IPS-NIHi7 (cell line): ENCODE data around the gene HPS1.

ENCODE experiments used
- DNase-seq: peaks from one replicate; pipeline ENCODE4 v3.0.0; 2012; ENCODE audit warnings: mixed read lengths; ENCODE audit errors: extremely low spot score

The HPS1 gene

DNA sequence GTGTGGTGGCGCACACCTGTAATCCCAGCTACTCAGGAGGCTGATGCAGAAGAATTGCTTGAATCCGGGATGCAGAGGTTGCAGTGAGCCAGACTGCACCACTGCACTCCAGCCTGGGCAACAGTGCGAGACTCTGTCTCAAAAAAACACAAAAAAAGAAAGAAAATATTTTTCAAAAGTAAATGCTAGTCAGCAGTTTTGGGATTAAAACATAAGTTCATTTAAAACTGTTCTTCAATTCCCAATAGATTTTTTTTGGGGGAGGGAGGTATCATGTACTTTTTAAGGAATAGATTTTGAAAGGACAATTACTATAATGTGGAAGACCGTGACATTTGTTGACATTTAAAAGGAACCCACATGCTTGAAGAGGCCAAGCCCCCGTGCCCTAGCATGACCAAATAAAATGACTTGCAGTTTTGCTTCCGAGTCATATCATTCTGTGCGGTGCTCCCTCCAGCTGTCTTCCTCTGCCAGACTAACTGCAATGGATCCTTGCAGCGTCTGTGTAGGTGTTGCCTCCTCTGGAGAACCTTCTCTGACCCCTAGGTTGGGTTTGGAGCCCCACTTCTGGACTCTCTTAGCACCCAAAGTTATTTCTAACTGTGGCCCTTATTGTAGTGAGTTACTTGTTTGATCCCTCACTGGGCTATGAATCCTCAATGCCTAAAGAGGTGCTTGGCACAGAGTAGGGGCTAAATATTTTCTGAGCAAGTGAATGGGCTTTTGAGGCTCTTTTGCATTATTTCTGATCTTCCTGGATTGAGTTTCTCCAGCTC is 17.4 kb upstream of the HPS1 start:
- no peak for DNase-seq

DNA sequence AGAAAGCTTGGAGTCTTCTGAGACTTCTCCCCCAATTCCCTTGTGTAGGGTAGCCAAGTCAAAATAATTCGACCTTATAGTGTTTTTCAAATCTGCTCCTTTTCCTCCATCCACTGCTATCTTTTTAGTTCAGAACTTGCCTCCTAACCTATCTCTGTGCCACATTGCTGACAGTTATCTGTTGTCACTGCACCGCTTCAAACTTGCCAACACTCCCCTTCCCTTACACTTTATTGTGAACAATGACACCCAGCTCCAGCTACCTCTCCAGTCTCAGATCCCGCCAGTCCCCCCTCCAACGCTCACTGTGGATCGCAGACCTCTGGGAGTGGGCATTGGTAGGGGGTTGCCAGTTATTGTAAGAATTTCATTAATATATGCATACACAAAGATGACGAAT is 16.3 kb upstream of the HPS1 start:
- no peak for DNase-seq

- no peak for DNase-seq
Measured at GRCh38 chr10:98461500-98461842, 14.7 kb upstream of the HPS1 start.

- no peak for DNase-seq
Measured at GRCh38 chr10:98460837-98461499, 14.2 kb upstream of the HPS1 start.

DNA sequence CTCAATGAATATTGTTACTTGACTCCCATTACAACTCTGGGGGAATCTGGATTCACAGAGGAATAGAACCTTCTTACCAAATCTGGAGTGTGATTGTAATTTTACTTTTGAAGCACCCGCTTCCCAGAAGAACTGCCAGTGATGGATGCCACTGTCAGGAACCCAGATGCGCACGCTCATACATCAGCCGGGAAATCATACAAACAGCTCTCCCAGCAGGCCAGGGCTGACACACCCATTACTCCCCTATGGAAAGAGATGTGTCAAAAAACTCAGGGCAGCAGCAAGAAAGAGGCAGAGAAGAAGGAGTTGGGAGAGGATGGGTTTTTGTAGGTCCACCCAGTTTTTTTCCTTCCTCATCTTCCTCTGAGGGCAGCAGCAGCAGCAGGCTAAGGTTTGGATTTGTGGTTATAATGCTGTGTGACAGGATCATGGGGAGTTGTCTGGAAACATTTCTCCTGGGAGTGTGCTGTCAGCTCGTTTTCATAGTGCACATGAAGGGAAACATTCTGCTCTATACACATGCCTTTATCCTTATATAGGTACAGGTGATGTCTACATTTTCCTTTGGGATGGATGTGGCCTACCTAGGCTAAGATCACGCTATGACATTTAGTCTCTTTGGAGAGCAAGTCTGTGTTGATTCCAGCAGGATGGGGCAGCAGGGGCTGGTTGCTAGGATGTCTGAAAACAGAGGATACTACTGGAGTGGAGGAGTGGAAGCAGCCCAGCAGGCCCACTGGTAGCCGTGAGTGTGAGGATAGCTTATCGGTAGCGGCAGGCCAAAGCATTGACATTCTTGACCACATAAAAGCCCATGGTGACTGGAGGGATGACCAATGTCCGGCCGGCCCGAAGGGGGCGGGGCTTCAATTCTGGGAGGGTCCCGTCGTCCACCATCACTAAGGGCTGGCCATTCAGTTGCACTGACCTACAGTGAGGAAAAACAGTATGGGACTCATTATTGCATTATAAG is 12.4 kb upstream of the HPS1 start:
- DNase-seq, result no peak

DNA sequence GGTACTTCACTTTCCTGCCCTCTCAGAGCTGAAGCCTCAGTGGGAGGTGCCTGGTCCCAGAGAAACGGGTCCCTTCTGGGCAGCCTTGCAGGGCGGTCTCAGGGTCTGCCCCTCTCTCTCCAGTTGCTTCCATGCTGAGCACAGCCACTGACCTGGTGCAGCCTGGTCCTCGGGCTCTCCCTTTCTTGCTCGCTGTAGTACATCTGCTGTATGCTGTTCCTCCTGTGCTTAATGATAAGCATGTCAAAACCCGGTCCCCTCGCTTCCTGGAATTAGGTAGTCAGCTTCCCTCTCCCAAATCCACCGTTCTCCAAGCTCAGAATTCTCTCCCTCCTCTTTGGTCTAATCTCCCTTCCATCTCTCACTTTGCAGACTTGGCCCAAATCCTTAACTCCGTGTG is 11.0 kb upstream of the HPS1 start:
- DNase-seq, result no peak

- no peak for DNase-seq
Measured at GRCh38 chr10:98456686-98457482, 10.1 kb upstream of the HPS1 start.

DNA sequence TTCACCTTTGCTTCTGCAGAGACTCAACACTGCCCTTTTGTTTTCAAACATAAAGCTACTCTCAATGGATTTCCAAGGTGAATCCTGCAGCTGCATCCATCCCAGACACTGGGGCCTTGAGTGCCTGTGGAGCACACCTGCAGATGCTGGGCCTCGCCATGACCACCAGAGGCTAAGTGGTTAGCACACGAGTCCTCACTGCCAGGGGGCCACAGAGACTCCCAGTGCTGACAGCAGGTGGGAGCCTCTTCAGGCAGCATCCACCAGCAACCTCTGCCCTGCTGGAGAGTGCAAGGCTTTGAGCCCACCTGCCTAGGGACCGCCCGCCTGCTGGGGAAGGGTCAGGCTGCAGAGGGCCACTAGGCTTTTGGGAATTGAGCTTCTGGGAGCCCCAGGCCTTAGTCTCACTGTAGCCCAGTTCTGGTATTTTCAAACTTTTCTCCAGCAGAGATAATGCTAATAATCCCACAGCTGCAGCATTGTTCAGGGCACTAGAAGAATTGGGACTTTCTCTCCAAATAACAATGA is 9.4 kb upstream of the HPS1 start:
- DNase-seq, result no peak

DNA sequence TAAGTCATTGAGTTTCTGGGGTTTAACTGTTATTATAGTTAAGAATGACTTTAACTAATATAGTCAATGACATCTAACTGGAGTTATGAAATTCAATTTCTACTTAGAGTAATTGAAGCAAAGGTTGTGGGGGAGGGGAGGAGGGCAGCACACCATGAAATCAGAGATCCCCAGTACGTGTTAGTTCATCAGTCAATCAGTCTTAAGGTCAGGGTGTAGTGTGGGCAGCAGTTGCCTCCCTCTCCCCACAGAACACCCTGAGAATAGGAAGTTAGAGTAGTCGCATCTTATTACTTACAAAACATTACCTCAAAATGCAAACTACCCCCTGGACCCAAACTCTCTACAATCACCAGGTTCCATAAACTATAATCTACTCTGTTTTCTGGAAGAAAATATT is 7.0 kb upstream of the HPS1 start:
- DNase-seq, result no peak

DNA sequence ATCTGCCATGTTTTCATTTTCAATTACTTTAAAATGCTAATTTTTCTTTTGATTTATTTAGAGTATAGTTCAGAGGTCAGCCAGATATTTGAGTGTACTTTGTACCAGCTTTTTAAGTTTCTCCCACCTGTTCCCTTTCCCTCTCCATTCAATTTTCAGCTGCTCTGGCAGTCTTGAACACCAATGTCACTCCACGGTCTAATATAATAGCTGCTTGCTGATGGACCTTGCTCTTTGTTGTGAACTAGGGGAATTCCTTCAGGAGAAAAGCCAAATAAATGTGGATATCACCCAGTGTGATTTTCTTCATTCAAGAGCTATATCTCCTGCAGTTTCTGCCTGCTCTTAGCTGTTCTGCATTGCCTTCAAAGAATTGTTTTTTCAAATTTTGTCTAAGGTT is 3.9 kb upstream of the HPS1 start:
- DNase-seq, result no peak

- DNase-seq, result no peak
Measured at GRCh38 chr10:98449287-98449686, 2.6 kb upstream of the HPS1 start.

- peak; percentile 50 for DNase-seq
Measured at GRCh38 chr10:98446151-98446660, 529 bp downstream of the HPS1 start.

DNA sequence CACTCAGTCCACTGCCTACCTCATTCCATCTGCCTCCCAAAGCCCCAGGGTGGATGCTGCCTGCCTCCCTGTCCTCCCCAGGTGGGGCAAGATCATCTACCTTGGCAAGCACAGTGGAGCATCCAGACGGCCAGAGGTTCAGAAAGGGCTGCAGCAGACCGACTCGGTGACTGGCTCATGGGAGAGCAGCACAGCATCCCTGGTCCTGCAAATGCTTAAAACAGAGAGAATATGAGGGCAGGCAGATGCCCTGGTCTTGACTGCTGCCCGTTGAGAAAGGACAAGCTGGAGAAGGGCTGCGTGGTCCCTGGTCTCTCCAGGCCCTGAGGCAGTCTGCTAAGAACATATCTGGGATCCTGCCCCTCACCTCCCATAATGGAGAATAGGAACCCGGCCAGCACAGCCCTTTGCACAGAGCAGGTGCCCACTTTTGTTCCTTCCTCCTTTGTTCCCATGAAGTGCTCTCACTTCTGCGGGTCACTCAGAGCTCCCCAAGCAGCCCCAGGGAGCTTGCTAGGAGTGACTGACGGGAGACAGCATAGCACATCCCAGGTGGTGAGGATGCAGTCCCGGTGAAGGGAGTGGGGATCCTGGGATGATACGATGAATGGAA is 1.4 kb downstream of the HPS1 start:
- no peak for DNase-seq

GRCh38 chr10:98444314-98445006 is 2.3 kb downstream of the HPS1 start:
- no peak for DNase-seq

GRCh38 chr10:98438715-98439114 is 8.0 kb downstream of the HPS1 start:
- DNase-seq, result no peak

GRCh38 chr10:98436704-98437103 is 10.0 kb downstream of the HPS1 start:
- DNase-seq, result no peak

DNA sequence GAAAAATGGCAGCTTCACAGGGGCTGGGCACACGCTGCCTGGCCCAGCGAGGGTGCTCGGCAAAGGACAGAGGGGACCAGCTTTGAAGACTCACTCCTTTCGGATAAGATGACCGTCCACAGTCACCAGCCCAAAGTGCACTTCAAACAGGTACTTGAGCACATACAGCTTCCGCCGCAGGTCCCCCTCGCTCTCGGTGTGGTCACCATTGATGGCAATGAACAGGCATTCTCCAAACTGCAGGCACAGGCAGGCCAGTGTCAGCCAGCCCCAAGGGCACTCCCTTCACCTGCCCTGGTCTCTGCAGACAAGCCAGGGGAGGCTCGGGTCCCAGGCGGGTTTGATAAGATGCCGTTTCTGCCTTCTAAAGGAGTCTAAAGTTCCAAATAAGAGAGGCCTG is 11.6 kb downstream of the HPS1 start:
- DNase-seq, result no peak

- DNase-seq, result no peak
Measured at GRCh38 chr10:98433881-98434732, 12.6 kb downstream of the HPS1 start.

- no peak for DNase-seq
Measured at GRCh38 chr10:98433371-98433770, 13.4 kb downstream of the HPS1 start.
